GM12878 (cell line): Measurements from ENCODE around the gene ADRB1.

ENCODE experiments used
- BCL11A ChIP-seq: IDR thresholded peaks from 2 replicates; pipeline ENCODE4 v1.6.1; 2011; ENCODE audit warnings: low read depth, low read length
- MTA2 ChIP-seq: fragments of 450-650 bp; IDR thresholded peaks from 2 replicates; pipeline ENCODE4 v1.6.1; 2016; ENCODE audit warnings: low read depth, mild to moderate bottlenecking, moderate library complexity

GRCh38 chr10:114073395-114074186, 29.9 kb downstream of the ADRB1 start:
- no peak for TF ChIP-seq BCL11A
- no peak; the same call in 1 of the 2 replicates for TF ChIP-seq MTA2
